OCI-M2 (cell line): ENCODE measurements around the gene RIMBP2.

Source experiments
- DNase-seq: peaks from one replicate; lab custom pipeline; 2025; ENCODE audit not compliant: unreplicated experiment; lab: John Stamatoyannopoulos, UW

The RIMBP2 gene

GRCh38 chr12:130513556-130513955, 202.5 kb downstream of the RIMBP2 start:
- DNase-seq = no peak

GRCh38 chr12:130511285-130511684, 204.8 kb downstream of the RIMBP2 start:
- no peak for DNase-seq

- no peak for DNase-seq
Measured at GRCh38 chr12:130509454-130509853, 206.6 kb downstream of the RIMBP2 start.

- no peak for DNase-seq
Measured at GRCh38 chr12:130508847-130509246, 207.3 kb downstream of the RIMBP2 start.

- DNase-seq = no peak
Measured at GRCh38 chr12:130508318-130508717, 207.8 kb downstream of the RIMBP2 start.

- no peak for DNase-seq
Measured at GRCh38 chr12:130506844-130507243, 209.3 kb downstream of the RIMBP2 start.

- DNase-seq = no peak
Measured at GRCh38 chr12:130504840-130505175, 211.3 kb downstream of the RIMBP2 start.

- no peak for DNase-seq
Measured at GRCh38 chr12:130504110-130504839, 211.8 kb downstream of the RIMBP2 start.

GRCh38 chr12:130501821-130502220, 214.3 kb downstream of the RIMBP2 start:
- no peak for DNase-seq

- no peak for DNase-seq
Measured at GRCh38 chr12:130500835-130501330, 215.2 kb downstream of the RIMBP2 start.

- DNase-seq = no peak
Measured at GRCh38 chr12:130499474-130499873, 216.6 kb downstream of the RIMBP2 start.

- DNase-seq = no peak
Measured at GRCh38 chr12:130498589-130499385, 217.3 kb downstream of the RIMBP2 start.

GRCh38 chr12:130497991-130498390, 218.1 kb downstream of the RIMBP2 start:
- no peak for DNase-seq

GRCh38 chr12:130497321-130497720, 218.8 kb downstream of the RIMBP2 start:
- no peak for DNase-seq

- no peak for DNase-seq
Measured at GRCh38 chr12:130496516-130497120, 219.5 kb downstream of the RIMBP2 start.

GRCh38 chr12:130495156-130495555, 220.9 kb downstream of the RIMBP2 start:
- DNase-seq = no peak

GRCh38 chr12:130494736-130495135, 221.4 kb downstream of the RIMBP2 start:
- DNase-seq = no peak

- DNase-seq = no peak
Measured at GRCh38 chr12:130493951-130494350, 222.1 kb downstream of the RIMBP2 start.

GRCh38 chr12:130491421-130492357, 224.4 kb downstream of the RIMBP2 start:
- no peak for DNase-seq

GRCh38 chr12:130490674-130491073, 225.4 kb downstream of the RIMBP2 start:
- DNase-seq = no peak

GRCh38 chr12:130489293-130489692, 226.8 kb downstream of the RIMBP2 start:
- DNase-seq = no peak
